Epithelial cell of esophagus (primary cell): Measurements from ENCODE around the gene TAGLN.

ENCODE experiments used
- DNase-seq: peaks from one replicate; pipeline ENCODE4 v3.0.0; 2010; ENCODE audit warnings: low read depth
- H3K4me3 ChIP-seq: 2 replicates; pipeline ENCODE4 v1.5.1; 2011; ENCODE audit warnings: mild to moderate bottlenecking, low read length, control low read depth
- CTCF ChIP-seq: IDR thresholded peaks from 2 replicates; pipeline ENCODE4 v1.5.1; 2011; ENCODE audit warnings: low read depth, mild to moderate bottlenecking, low read length, control low read depth, inconsistent platforms; ENCODE audit not compliant: insufficient read depth; ENCODE audit errors: missing control alignments

The TAGLN gene

GRCh38 chr11:117210620-117211019 lies 11.4 kb downstream of the TAGLN start:
- no peak for TF ChIP-seq CTCF
- no peak overlapping the region for H3K4me3 ChIP-seq
- DNase-seq: no peak

- TF ChIP-seq CTCF: no peak
- no peak overlapping the region for H3K4me3 ChIP-seq
- DNase-seq: no peak
Observed at GRCh38 chr11:117212697-117213355, 13.7 kb downstream of the TAGLN start.

- H3K4me3 ChIP-seq: no peak overlapping the region
- no peak for TF ChIP-seq CTCF
- no peak for DNase-seq
Observed at GRCh38 chr11:117214404-117215110, 15.4 kb downstream of the TAGLN start.

GRCh38 chr11:117217141-117218084 lies 18.2 kb downstream of the TAGLN start:
- no peak for DNase-seq
- TF ChIP-seq CTCF: no peak
- H3K4me3 ChIP-seq: no peak overlapping the region

GRCh38 chr11:117218133-117218915 lies 19.2 kb downstream of the TAGLN start:
- TF ChIP-seq CTCF: no peak
- no peak for DNase-seq
- no peak overlapping the region for H3K4me3 ChIP-seq

- DNase-seq: no peak
- no peak for TF ChIP-seq CTCF
- H3K4me3 ChIP-seq: no peak overlapping the region
Observed at GRCh38 chr11:117219001-117219400, 19.8 kb downstream of the TAGLN start.
